ENCODE data around the gene RD3L. TPM values are rescaled to one million over a fixed set of nuclear protein-coding genes. Genes with fewer than 3 reads are reported as not detected.

The RD3L gene
- total and polyA plus RNA-seq, 2 experiments from 2014 or later: not detected

DNA sequence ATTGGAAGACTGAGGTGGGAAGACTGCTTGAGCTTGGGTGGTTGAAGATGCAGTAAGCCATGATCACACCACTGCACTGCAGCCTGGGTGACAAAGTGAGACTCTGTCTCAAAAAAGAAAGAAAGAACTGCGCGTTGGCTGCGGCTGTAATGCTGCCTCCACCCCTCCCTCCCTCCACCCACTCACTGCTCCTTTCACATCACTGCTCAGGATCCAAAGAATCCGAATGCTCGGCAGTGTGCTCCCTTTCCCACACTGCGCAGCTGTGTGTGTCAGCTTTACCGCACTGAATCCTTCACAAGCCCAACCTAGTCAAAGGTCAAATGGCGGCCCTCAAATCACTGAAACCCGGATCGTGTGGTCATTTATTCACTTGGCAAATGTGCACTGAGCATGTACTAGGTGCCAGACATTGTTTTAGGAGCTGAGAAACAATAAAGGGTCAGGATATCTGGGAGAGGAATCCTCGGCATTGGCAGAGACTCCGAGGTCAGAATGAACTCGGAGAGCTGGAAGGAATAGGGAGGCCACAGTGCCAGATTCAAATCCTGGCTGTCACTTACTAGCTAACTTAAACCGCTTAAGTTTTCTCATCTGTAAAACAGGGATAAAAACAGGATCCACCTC, 25.6 kb downstream of the RD3L start (continued):
- TF ChIP-seq, protein P1, sequence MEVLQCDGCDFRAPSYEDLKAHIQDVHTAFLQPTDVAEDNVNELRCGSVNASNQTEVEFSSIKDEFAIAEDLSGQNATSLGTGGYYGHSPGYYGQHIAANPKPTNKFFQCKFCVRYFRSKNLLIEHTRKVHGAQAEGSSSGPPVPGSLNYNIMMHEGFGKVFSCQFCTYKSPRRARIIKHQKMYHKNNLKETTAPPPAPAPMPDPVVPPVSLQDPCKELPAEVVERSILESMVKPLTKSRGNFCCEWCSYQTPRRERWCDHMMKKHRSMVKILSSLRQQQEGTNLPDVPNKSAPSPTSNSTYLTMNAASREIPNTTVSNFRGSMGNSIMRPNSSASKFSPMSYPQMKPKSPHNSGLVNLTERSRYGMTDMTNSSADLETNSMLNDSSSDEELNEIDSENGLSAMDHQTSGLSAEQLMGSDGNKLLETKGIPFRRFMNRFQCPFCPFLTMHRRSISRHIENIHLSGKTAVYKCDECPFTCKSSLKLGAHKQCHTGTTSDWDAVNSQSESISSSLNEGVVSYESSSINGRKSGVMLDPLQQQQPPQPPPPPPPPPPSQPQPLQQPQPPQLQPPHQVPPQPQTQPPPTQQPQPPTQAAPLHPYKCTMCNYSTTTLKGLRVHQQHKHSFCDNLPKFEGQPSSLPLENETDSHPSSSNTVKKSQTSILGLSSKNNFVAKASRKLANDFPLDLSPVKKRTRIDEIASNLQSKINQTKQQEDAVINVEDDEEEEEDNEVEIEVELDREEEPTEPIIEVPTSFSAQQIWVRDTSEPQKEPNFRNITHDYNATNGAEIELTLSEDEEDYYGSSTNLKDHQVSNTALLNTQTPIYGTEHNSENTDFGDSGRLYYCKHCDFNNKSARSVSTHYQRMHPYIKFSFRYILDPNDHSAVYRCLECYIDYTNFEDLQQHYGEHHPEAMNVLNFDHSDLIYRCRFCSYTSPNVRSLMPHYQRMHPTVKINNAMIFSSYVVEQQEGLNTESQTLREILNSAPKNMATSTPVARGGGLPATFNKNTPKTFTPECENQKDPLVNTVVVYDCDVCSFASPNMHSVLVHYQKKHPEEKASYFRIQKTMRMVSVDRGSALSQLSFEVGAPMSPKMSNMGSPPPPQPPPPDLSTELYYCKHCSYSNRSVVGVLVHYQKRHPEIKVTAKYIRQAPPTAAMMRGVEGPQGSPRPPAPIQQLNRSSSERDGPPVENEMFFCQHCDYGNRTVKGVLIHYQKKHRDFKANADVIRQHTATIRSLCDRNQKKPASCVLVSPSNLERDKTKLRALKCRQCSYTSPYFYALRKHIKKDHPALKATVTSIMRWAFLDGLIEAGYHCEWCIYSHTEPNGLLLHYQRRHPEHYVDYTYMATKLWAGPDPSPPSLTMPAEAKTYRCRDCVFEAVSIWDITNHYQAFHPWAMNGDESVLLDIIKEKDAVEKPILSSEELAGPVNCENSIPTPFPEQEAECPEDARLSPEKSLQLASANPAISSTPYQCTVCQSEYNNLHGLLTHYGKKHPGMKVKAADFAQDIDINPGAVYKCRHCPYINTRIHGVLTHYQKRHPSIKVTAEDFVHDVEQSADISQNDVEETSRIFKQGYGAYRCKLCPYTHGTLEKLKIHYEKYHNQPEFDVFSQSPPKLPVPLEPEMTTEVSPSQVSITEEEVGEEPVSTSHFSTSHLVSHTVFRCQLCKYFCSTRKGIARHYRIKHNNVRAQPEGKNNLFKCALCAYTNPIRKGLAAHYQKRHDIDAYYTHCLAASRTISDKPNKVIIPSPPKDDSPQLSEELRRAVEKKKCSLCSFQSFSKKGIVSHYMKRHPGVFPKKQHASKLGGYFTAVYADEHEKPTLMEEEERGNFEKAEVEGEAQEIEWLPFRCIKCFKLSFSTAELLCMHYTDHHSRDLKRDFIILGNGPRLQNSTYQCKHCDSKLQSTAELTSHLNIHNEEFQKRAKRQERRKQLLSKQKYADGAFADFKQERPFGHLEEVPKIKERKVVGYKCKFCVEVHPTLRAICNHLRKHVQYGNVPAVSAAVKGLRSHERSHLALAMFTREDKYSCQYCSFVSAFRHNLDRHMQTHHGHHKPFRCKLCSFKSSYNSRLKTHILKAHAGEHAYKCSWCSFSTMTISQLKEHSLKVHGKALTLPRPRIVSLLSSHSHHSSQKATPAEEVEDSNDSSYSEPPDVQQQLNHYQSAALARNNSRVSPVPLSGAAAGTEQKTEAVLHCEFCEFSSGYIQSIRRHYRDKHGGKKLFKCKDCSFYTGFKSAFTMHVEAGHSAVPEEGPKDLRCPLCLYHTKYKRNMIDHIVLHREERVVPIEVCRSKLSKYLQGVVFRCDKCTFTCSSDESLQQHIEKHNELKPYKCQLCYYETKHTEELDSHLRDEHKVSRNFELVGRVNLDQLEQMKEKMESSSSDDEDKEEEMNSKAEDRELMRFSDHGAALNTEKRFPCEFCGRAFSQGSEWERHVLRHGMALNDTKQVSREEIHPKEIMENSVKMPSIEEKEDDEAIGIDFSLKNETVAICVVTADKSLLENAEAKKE (CRISPR knock-in tag; IDR thresholded peaks at IDR 0.05): no peak
- TF ChIP-seq JUNB (IDR thresholded peaks at IDR 0.05; ENCODE audit: unreplicated experiment) (no peak), POLR2AphosphoS5 (IDR thresholded peaks at IDR 0.05; ENCODE audit: low read depth) (no peak)

DNA sequence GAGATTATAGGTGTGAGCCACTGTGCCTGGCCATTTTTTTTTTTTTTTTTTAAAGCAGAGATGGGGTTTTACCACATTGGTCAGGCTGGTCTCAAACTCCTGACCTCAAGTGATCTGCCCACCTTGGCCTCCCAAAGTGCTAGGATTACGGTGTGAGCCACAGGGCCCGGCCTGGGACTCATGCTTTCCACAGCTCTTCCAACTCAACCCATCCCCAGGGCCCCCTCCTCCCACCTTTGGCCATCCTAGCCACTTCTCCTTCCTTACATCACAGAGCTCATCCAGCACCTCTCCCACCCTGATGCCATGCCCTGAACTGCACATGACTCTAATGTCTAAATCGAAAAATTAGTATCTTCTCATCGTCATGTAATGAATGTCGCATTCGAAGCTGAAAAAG, 26.7 kb downstream of the RD3L start:
- H3K36me3 ChIP-seq (ENCODE audit: insufficient read depth): peaks cover 17% of the 10 kb centered on the region
- H3K27me3 Mint-ChIP-seq (ENCODE audit: insufficient read depth, low read depth, poor library complexity): no peaks in the 10 kb centered on the region
- peaks cover 15% of the 10 kb centered on the region for H4K20me1 ChIP-seq (replicated peaks; ENCODE audit: insufficient read depth)
- peaks cover under 1% of the 10 kb centered on the region for H3K4me1 Mint-ChIP-seq
- H3K4me2 ChIP-seq: no peak overlapping the region
- H3K4me3 ChIP-seq: no peak overlapping the region
- H3K36me3 Mint-ChIP-seq (ENCODE audit: low read depth): peaks cover 31% of the 10 kb centered on the region; the same call in 2 of the 3 replicates
- DNase-seq (ENCODE audit: low spot score) (no peak), ATAC-seq (no peak)
- H3K27ac Mint-ChIP-seq: no peak overlapping the region
- H3F3A ChIP-seq (replicated peaks; ENCODE audit: low read depth): 0 out of 2 replicates have a peak, but pooled peaks cover 3% of the 10 kb centered on the region
- H2AFZ ChIP-seq: no peak overlapping the region
- no peaks in the 10 kb centered on the region for H3K9me3 Mint-ChIP-seq
- no peak overlapping the region for H3K27ac ChIP-seq (ENCODE audit: low read depth)
- no peaks in the 10 kb centered on the region for H3K9me2 ChIP-seq (ENCODE audit: insufficient read depth)
- no peak overlapping the region for H3K4me3 Mint-ChIP-seq
- H3K27me3 ChIP-seq (ENCODE audit: insufficient read depth): no peaks in the 10 kb centered on the region
- H3K4me1 ChIP-seq (ENCODE audit: insufficient read depth): no peaks in the 10 kb centered on the region; the same call in 1 of the 2 replicates
- peaks cover 47% of the 10 kb centered on the region for H3K79me2 ChIP-seq (replicated peaks; ENCODE audit: insufficient read depth)
- TF ChIP-seq STAT1 (IDR thresholded peaks at IDR 0.05; ENCODE audit: unreplicated experiment) (no peak), EZH2phosphoT487 (IDR thresholded peaks at IDR 0.05; ENCODE audit: unreplicated experiment) (no peak), NANOG (IDR thresholded peaks at IDR 0.05; ENCODE audit: borderline replicate concordance) (no peak), POLR2AphosphoS5 (IDR thresholded peaks at IDR 0.05; ENCODE audit: low read depth) (no peak), JUNB (IDR thresholded peaks at IDR 0.05; ENCODE audit: unreplicated experiment) (no peak), CREB1 (CRISPR knock-in tag; IDR thresholded peaks at IDR 0.05; ENCODE audit: low read depth) (no peak), ZNF331 (CRISPR knock-in tag; IDR thresholded peaks at IDR 0.05; ENCODE audit: low read depth) (no peak), ZNF114 (CRISPR knock-in tag; IDR thresholded peaks at IDR 0.05) (no peak)
- TF ChIP-seq, protein P1 (CRISPR knock-in tag; IDR thresholded peaks at IDR 0.05): no peak

Data from GM23338 (cell line).